IPS-15b (cell line): ENCODE measurements around the gene ATG4B.

ENCODE experiments used
- H3K27me3 ChIP-seq: one replicate; pipeline ENCODE4 v1.6.1; 2013; ENCODE audit warnings: low read length; ENCODE audit not compliant: control insufficient read depth, insufficient read depth
- H3K36me3 ChIP-seq: one replicate; pipeline ENCODE4 v1.6.1; 2013; ENCODE audit warnings: low read length; ENCODE audit not compliant: control insufficient read depth, insufficient read depth
- H3K4me1 ChIP-seq: one replicate; pipeline ENCODE4 v1.6.1; 2013; ENCODE audit warnings: mild to moderate bottlenecking, low read length; ENCODE audit not compliant: control insufficient read depth, insufficient read depth
- H3K4me3 ChIP-seq: one replicate; pipeline ENCODE4 v1.5.1; 2013; ENCODE audit warnings: low read depth, low read length
- H3K9ac ChIP-seq: one replicate; pipeline ENCODE4 v1.6.1; 2013; ENCODE audit warnings: low read depth, mild to moderate bottlenecking, low read length
- H3K9me3 ChIP-seq: one replicate; pipeline ENCODE4 v1.6.1; 2013; ENCODE audit warnings: mild to moderate bottlenecking, low read length; ENCODE audit not compliant: control insufficient read depth, insufficient read depth

The ATG4B gene

DNA sequence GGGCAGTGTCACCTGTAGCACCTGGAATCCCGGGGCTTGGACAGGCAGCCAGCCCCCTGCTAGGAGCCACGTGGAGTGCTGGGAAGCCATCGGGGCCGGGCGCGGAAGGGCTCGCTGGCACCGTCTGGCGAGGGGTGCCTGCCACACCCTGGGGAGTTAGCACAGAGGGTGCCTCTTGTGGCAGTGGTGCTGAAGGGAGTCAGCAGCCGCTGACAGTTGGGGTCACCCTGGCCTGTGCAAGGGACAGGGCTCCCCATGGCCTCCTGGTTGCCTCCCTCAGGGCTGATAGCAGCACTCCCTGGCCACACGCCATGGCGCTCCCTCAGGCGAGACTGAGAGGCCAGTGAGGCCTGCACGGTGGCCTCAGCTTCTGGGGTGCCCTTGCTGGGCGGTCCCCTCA lies 83.1 kb downstream of the ATG4B start:
- no peak overlapping the region for H3K9ac ChIP-seq
- no peak overlapping the region for H3K4me3 ChIP-seq
- peaks cover 43% of the 10 kb centered on the region for H3K36me3 ChIP-seq
- H3K4me1 ChIP-seq, result no peaks in the 10 kb centered on the region
- H3K27me3 ChIP-seq, result no peaks in the 10 kb centered on the region
- peaks cover 5% of the 10 kb centered on the region for H3K9me3 ChIP-seq

DNA sequence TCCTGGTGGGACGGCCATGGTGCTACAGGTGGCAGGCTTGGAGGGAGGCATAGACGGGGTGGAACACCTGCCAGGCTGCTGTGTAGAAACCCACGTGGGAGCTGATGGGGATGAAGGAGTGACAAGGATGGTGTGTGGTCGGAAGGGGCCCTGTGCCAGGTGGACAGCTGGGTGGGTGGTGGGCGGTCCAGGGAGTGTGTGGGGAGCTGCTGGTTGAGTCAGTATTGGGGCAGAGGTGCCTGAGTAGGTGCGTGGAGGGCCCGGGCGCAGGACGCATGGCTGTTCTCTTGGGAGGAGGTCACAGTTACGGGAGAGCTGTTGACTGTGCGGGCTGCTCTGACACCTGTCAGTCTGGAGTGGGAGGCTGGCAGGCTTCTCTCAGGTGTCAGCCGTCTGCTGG lies 84.4 kb downstream of the ATG4B start:
- Histone ChIP-seq H3K4me1 (no peaks in the 10 kb centered on the region), H3K36me3 (peaks cover 43% of the 10 kb centered on the region), H3K9me3 (peaks cover 5% of the 10 kb centered on the region), H3K9ac (no peak overlapping the region), H3K27me3 (no peaks in the 10 kb centered on the region), H3K4me3 (no peak overlapping the region)

DNA sequence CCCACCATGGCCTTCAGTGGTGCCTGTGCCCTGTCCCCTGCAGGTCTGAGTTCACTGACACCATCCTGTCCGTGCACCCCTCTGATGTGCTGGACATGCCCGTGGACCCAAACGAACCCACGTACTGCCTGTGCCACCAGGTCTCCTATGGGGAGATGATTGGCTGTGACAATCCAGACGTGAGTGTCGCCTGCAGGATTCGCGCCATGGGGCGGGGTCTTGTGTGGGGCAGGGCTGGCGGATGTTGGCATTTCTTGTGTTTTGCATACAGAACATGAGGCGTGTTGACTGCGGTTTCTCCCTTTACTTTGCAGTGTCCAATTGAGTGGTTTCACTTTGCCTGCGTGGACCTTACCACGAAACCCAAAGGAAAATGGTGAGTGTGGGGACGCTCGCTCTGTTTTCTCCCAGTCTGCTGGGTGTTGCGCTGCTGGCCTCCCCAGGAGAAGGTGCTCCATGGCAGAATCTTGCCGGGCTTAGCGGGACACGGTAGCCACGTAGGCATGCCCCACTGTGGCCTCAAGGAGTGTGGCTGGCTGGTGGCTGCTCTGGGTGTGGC lies 85.5 kb downstream of the ATG4B start:
- H3K9me3 ChIP-seq, result peaks cover 5% of the 10 kb centered on the region
- no peak overlapping the region for H3K4me3 ChIP-seq
- no peaks in the 10 kb centered on the region for H3K27me3 ChIP-seq
- H3K4me1 ChIP-seq, result no peaks in the 10 kb centered on the region
- no peak overlapping the region for H3K9ac ChIP-seq
- peaks cover 43% of the 10 kb centered on the region for H3K36me3 ChIP-seq
